Measurements from ENCODE around the gene GTF2I.

GTF2I gene

DNA sequence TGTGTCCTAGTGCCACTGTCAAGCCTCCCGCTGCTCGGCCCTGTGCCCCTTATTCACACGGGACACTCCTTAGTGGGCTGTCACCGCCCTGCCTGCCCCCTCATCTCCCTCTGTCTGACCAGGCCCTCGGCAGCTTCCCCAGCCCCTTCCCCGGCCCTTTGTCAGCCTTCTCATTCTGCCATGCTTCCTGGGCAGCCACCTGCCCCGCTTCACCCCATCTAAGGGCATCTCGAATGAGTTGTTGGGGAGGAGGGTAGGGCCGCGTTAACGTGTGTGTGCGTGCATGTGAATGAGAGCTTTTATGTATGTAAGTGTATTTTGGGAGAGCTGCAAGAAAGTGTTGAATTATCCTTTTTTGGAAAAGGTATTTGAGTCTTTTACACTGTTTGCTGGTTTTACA is 49.7 kb downstream of the GTF2I start:
- Histone ChIP-seq H3K9ac (ENCODE audit: insufficient read length, low read depth) (no peak overlapping the region), H3K4me3 (ENCODE audit: insufficient read length, low read depth) (no peak overlapping the region), H3K4me1 (ENCODE audit: insufficient read depth, insufficient read length) (no peaks in the 10 kb centered on the region), H3K36me3 (ENCODE audit: insufficient read depth, insufficient read length, low read length) (peaks cover 83% of the 10 kb centered on the region), H3K9me3 (ENCODE audit: insufficient read depth, low read length) (0 out of 2 replicates have a peak, but pooled peaks cover under 1% of the 10 kb centered on the region), H3K27me3 (ENCODE audit: insufficient read depth, insufficient read length) (no peaks in the 10 kb centered on the region)
- TF ChIP-seq YY1 (IDR thresholded peaks at IDR 0.05; ENCODE audit: insufficient read depth, insufficient read length), result no peak
- TF ChIP-seq SUZ12 (IDR thresholded peaks at IDR 0.05; ENCODE audit: extremely low read depth, insufficient read depth, insufficient read length), result no peak
- TF ChIP-seq ZNF274 (IDR thresholded peaks at IDR 0.05; ENCODE audit: low read depth, low read length), result no peak
- DNase-seq (ENCODE audit: low read depth, low spot score), result no peak

DNA sequence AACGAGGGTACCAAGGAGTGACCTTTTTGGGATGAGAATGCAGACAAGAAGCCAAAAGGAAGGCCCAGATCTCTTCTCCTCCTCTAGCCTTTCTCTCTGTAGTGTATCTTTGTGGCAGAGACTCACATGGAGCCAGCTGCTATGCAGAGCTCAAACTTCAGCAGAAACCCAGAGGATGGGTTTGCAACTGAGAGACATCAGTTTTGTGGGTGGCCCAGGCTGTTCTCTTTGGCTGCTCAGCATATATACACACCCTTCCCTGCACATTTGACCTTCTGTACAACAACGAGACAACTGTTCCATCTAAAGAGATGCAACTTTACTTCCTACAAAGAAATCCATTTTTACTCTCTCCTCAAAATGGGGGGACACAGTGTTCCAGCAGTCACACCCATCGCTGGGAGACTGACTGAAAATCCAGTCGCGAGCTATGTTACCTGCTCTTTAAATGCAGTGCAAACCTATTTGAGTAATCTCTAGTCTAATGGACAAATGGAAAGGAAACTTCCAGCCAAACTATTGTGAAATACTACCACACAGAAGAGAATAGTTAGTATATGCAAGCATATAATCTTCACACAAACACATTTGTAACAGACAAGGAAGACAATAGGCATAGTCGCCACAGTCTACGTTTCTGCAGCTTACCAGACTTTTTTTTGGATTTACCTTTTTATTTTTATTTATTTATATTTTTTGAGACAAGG is 51.2 kb downstream of the GTF2I start:
- DNase-seq (ENCODE audit: low read depth, low spot score), result no peak
- no peaks in the 10 kb centered on the region for H3K27me3 ChIP-seq (ENCODE audit: insufficient read depth, insufficient read length)
- H3K36me3 ChIP-seq (ENCODE audit: insufficient read depth, insufficient read length, low read length), result peaks cover 79% of the 10 kb centered on the region
- H3K9me3 ChIP-seq (ENCODE audit: insufficient read depth, low read length), result peaks cover 14% of the 10 kb centered on the region
- TF ChIP-seq YY1 (IDR thresholded peaks at IDR 0.05; ENCODE audit: insufficient read depth, insufficient read length), result no peak
- TF ChIP-seq ZNF274 (IDR thresholded peaks at IDR 0.05; ENCODE audit: low read depth, low read length), result no peak
- H3K9ac ChIP-seq (ENCODE audit: insufficient read length, low read depth), result no peak overlapping the region
- H3K4me1 ChIP-seq (ENCODE audit: insufficient read depth, insufficient read length), result no peaks in the 10 kb centered on the region
- H3K4me3 ChIP-seq (ENCODE audit: insufficient read length, low read depth), result no peak overlapping the region

DNA sequence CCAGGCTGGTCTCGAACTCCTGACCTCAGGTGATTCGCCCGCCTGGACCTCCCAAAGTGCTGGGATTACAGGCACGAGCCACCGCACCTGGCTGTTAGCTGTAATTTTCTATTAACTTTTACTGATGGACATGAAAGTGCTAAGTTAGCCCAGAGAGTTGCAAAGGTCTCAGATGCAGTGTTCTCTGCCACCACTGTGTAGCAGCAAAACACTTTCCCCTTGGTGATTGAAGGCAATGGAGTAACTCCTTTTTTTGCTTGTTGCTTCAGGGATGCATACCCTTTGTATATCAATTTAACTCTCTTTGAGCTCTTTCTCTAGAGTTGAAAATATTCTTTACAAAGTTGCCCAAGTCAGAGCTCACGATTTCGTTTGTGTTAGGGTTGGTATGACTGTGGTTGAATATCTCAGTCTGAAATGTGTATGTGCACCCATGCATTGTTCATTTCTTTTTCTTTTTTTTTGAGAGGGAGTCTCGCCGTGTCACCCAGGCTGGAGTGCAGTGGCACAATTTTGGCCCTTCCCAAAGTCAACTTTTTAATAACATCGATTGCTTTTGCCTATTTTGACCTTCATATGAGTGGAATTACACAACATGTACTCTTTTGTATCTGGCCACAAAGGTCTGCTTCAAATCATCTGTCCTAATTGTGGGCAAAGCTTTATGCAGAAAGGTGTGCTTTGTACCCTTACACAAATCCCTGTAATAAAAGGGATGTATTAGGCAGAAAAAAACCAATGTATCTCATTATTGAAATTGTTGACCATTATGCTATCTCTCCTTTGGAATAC is 52.6 kb downstream of the GTF2I start:
- TF ChIP-seq ZNF274 (IDR thresholded peaks at IDR 0.05; ENCODE audit: low read depth, low read length) (no peak), YY1 (IDR thresholded peaks at IDR 0.05; ENCODE audit: insufficient read depth, insufficient read length) (no peak), SUZ12 (IDR thresholded peaks at IDR 0.05; ENCODE audit: extremely low read depth, insufficient read depth, insufficient read length) (no peak)
- H3K9me3 ChIP-seq (ENCODE audit: insufficient read depth, low read length), result peaks cover 14% of the 10 kb centered on the region
- H3K27me3 ChIP-seq (ENCODE audit: insufficient read depth, insufficient read length), result no peaks in the 10 kb centered on the region
- H3K4me3 ChIP-seq (ENCODE audit: insufficient read length, low read depth), result no peak overlapping the region
- no peak overlapping the region for H3K9ac ChIP-seq (ENCODE audit: insufficient read length, low read depth)
- no peaks in the 10 kb centered on the region for H3K4me1 ChIP-seq (ENCODE audit: insufficient read depth, insufficient read length)
- H3K36me3 ChIP-seq (ENCODE audit: insufficient read depth, insufficient read length, low read length), result peaks cover 77% of the 10 kb centered on the region
- DNase-seq (ENCODE audit: low read depth, low spot score), result no peak

DNA sequence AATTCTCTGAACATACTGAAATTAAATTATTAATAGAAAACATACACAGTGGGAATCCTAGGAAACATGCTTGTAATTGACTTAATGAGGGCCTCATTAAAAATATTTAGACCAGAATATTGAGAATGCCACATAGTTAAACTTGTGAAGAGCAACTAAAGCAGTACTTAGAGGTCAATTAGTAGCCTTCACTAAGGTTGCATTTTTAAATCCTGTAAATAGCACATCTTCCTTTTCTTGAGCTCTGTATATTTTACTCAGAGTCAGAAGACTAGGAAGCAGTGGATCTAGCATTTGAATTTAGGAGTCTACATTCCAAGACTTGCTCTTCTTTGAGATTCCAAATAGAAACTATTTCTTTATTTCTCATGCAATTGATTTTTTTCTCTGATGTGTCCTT is 56.0 kb downstream of the GTF2I start:
- Histone ChIP-seq H3K4me1 (ENCODE audit: insufficient read depth, insufficient read length) (no peaks in the 10 kb centered on the region), H3K9ac (ENCODE audit: insufficient read length, low read depth) (no peak overlapping the region), H3K9me3 (ENCODE audit: insufficient read depth, low read length) (peaks cover 14% of the 10 kb centered on the region), H3K27me3 (ENCODE audit: insufficient read depth, insufficient read length) (no peaks in the 10 kb centered on the region), H3K36me3 (ENCODE audit: insufficient read depth, insufficient read length, low read length) (peaks cover 63% of the 10 kb centered on the region), H3K4me3 (ENCODE audit: insufficient read length, low read depth) (no peak overlapping the region)
- DNase-seq (ENCODE audit: low read depth, low spot score), result no peak
- no peak for TF ChIP-seq YY1 (IDR thresholded peaks at IDR 0.05; ENCODE audit: insufficient read depth, insufficient read length)
- no peak for TF ChIP-seq SUZ12 (IDR thresholded peaks at IDR 0.05; ENCODE audit: extremely low read depth, insufficient read depth, insufficient read length)
- no peak for TF ChIP-seq ZNF274 (IDR thresholded peaks at IDR 0.05; ENCODE audit: low read depth, low read length)

DNA sequence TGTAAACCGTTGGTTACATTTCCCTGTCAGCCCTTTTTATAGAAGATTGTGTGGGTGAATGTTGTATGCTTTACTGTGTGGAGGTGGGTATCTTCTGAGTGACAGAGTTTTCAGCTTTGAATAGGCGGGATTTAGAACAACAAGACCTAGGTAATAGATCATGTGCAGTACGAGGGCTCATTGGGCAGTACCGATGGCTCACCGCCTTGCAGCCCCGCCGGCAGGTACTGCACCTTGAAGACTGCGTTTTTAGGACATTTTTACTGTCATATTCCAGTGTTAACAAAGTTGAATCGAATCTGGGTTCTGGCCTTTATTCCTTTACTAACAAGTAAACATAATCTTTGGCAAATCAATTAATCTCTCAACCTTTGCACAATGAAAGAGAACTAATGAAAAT is 60.4 kb downstream of the GTF2I start:
- Histone ChIP-seq H3K36me3 (ENCODE audit: insufficient read depth, insufficient read length, low read length) (peaks cover 49% of the 10 kb centered on the region), H3K4me3 (ENCODE audit: insufficient read length, low read depth) (no peak overlapping the region), H3K9me3 (ENCODE audit: insufficient read depth, low read length) (peaks cover 7% of the 10 kb centered on the region), H3K27me3 (ENCODE audit: insufficient read depth, insufficient read length) (no peaks in the 10 kb centered on the region), H3K4me1 (ENCODE audit: insufficient read depth, insufficient read length) (no peaks in the 10 kb centered on the region), H3K9ac (ENCODE audit: insufficient read length, low read depth) (no peak overlapping the region)
- TF ChIP-seq ZNF274 (IDR thresholded peaks at IDR 0.05; ENCODE audit: low read depth, low read length) (no peak), YY1 (IDR thresholded peaks at IDR 0.05; ENCODE audit: insufficient read depth, insufficient read length) (no peak), SUZ12 (IDR thresholded peaks at IDR 0.05; ENCODE audit: extremely low read depth, insufficient read depth, insufficient read length) (no peak)
- no peak for DNase-seq (ENCODE audit: low read depth, low spot score)

DNA sequence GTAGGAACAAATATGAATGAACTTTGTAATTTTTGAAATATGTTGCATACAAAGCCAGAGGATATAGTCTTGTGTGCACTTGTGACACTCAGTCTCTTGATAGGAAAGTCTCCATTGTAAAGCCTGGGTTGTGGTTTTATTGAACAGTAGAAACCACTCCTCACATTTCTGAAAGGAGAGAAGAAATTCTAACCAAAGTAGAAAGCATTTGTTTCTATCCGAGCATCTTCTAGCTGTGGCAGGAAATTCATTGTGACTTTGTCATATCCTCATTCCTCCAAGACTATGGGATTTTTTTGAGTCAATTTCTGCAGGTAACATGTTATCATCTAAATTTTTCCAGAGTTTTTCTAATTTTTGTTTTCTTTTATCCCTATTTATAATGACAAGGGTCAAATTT is 60.8 kb downstream of the GTF2I start:
- no peak overlapping the region for H3K4me3 ChIP-seq (ENCODE audit: insufficient read length, low read depth)
- H3K9me3 ChIP-seq (ENCODE audit: insufficient read depth, low read length), result peaks cover 2% of the 10 kb centered on the region; the same call in 1 of the 2 replicates
- no peak for TF ChIP-seq ZNF274 (IDR thresholded peaks at IDR 0.05; ENCODE audit: low read depth, low read length)
- no peaks in the 10 kb centered on the region for H3K4me1 ChIP-seq (ENCODE audit: insufficient read depth, insufficient read length)
- no peak for DNase-seq (ENCODE audit: low read depth, low spot score)
- no peaks in the 10 kb centered on the region for H3K27me3 ChIP-seq (ENCODE audit: insufficient read depth, insufficient read length)
- peaks cover 48% of the 10 kb centered on the region for H3K36me3 ChIP-seq (ENCODE audit: insufficient read depth, insufficient read length, low read length)
- H3K9ac ChIP-seq (ENCODE audit: insufficient read length, low read depth), result no peak overlapping the region

DNA sequence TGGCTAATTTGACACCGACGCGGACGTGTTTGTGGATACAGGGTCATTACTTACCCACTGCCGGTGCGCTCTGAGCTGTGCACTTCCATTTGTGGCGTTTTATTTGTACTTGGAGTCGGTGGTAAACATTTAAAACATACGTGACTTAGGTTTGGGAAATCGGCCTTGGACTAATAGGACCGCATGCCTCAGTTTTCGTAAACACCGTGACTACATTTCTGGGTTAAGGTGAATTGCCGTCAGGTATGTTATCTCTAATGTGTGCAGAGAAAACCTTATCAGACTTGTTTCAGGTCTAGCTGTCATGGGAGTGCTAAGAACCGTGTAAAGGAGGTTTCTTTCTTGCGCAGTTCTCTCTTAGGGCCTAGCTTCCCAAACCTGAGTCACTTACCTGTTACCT is 64.6 kb downstream of the GTF2I start:
- TF ChIP-seq ZNF274 (IDR thresholded peaks at IDR 0.05; ENCODE audit: low read depth, low read length), result no peak
- no peak for TF ChIP-seq YY1 (IDR thresholded peaks at IDR 0.05; ENCODE audit: insufficient read depth, insufficient read length)
- no peak for TF ChIP-seq SUZ12 (IDR thresholded peaks at IDR 0.05; ENCODE audit: extremely low read depth, insufficient read depth, insufficient read length)
- no peaks in the 10 kb centered on the region for H3K4me1 ChIP-seq (ENCODE audit: insufficient read depth, insufficient read length)
- peaks cover 37% of the 10 kb centered on the region for H3K36me3 ChIP-seq (ENCODE audit: insufficient read depth, insufficient read length, low read length)
- H3K9me3 ChIP-seq (ENCODE audit: insufficient read depth, low read length), result no peaks in the 10 kb centered on the region
- no peak overlapping the region for H3K9ac ChIP-seq (ENCODE audit: insufficient read length, low read depth)
- DNase-seq (ENCODE audit: low read depth, low spot score), result no peak
- no peak overlapping the region for H3K4me3 ChIP-seq (ENCODE audit: insufficient read length, low read depth)
- no peaks in the 10 kb centered on the region for H3K27me3 ChIP-seq (ENCODE audit: insufficient read depth, insufficient read length)

Measured in NT2/D1 (cell line).